Stimulated activated CD4-positive, alpha-beta T cell treated with anti-CD3 and anti-CD28 coated beads, Interleukin-4, amount 100 ng/mL, for 48 hours (primary cell): ENCODE data around the gene PHF21B.
"Not testable (repeated sequence)": the region's sequence is repeated elsewhere in the genome, so short reads cannot be mapped to it uniquely, and the experiment has no call there.

ENCODE experiments used
- DNase-seq, 2 donors: peaks; one replicate each; pipeline ENCODE4 v3.0.0-alpha.2; 2020; ENCODE audit warnings: low read depth in 2 of 2

Gene PHF21B

DNA sequence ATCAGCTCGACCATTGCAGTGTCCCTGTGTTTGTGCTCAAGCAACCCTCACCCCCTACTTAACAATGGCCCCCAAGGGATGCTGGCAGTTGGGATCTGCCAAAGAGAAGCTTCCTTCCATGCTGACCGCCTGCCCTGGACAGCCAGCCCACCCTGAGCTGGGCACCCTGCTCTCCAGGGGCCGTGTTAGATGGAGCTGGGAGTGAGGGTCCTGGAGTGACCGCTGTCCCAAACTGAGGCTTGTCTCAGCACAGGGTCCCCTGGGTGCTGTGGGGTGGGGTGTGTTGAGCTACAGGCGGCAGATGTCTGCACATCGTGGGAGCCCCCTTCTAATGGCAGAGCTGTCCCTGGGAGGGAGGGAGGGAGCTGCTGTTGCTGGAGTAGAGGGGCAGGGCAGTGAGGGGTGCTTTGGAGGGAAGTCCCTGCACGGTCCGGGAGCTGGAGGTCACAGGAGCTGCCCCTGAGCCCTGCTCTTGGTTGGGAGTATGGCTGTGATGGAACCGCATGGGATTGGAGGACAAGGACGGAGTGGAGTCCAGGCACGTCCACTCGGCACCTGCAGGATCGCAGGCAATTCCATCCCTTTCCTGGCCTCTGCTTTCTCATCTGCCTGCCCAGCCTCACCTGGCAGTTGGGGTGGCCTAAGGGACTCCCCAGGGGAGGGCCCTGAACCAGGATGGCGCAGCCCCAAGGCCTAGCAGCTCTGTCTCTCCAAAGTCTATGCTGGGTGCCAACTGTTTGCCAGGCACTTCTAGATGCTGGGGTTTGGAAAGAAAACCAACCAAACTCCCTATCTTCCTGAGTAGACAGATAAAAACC lies 131.1 kb downstream of the PHF21B start:
- DNase-seq = no peak

DNA sequence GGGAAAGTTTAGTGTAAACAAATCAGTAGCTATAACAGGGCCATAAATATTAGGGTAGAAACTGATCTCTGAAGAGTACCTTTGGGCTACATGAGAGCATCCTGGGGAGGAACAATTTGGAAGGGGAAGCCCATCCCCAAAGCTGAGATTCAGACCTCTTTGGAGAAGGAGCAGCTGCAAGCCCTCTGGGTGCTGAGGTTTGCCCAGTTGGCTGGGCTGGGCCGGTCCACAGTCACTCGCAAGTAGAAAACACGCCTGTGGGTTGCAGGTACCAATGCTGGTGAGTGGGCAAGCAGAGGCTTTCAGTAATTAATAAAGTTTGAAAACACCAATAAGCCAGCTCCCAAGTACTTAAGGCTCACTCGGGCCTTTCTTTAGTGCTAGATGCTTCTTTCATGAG lies 132.9 kb downstream of the PHF21B start:
- DNase-seq = no peak

- DNase-seq = no peak
Observed at GRCh38 chr22:44871782-44872181, 138.0 kb downstream of the PHF21B start.

DNA sequence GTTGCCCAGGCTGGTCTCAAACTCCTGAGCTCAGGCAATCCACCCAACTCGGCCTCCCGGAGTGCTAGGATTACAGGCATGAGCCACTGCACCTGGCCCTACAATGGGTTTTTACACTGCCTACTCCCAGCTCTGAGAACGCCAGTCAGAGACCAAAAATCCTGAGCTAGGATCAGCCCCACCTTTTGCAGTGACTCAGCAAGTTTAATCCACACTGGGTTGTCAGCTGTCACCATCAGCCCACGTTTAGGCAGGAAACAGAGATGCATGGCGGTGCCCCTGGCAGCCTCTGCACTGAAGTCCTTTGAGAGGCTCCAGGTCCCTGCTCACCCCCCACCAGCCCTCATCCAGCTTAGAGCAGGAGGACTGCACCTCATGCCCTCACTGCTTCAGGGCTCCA lies 139.8 kb downstream of the PHF21B start:
- DNase-seq = no peak

GRCh38 chr22:44869196-44869595 lies 140.6 kb downstream of the PHF21B start:
- DNase-seq = no peak

DNA sequence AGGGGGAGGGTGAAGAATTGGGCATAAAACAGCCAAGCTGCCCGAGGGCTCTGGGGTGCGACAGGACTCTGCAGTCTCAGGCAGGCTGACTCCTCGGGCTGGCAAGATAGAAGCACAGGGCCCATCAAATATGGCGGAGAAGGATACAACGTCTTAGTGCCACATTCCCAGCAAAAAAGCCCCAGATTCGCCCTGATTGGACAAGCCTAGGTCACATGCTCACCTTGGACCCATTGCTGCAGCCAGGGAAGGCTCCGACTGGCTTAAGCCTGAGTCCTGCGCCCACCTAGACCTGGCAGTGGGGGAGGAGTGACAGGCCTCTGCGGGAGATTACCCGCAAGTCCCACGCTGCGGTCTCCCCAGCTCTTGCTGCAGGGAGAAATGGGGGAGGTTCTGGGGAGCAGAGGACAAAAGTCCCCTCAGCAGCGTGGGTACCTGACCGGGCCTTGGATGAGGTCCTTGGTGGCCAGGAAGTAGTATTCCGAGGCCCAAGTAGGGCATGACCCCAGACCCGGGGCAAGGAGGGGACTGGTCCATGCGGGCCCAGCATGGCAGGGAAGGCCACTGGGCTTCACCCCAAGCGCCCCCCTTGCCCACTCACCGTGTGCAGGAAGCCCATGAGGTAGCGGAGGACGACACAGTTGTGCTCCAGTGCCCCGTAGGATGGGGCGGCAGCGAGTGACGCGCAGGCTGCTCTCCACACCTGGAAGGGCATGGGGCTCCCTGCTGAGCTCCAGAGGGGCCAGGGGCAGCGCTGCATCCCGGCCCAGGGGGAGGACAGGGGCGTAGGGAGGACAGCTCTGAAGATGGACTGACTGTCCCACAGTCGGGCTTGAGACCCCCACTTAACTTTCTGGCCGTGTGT lies 144.4 kb downstream of the PHF21B start:
- no peak for DNase-seq

DNA sequence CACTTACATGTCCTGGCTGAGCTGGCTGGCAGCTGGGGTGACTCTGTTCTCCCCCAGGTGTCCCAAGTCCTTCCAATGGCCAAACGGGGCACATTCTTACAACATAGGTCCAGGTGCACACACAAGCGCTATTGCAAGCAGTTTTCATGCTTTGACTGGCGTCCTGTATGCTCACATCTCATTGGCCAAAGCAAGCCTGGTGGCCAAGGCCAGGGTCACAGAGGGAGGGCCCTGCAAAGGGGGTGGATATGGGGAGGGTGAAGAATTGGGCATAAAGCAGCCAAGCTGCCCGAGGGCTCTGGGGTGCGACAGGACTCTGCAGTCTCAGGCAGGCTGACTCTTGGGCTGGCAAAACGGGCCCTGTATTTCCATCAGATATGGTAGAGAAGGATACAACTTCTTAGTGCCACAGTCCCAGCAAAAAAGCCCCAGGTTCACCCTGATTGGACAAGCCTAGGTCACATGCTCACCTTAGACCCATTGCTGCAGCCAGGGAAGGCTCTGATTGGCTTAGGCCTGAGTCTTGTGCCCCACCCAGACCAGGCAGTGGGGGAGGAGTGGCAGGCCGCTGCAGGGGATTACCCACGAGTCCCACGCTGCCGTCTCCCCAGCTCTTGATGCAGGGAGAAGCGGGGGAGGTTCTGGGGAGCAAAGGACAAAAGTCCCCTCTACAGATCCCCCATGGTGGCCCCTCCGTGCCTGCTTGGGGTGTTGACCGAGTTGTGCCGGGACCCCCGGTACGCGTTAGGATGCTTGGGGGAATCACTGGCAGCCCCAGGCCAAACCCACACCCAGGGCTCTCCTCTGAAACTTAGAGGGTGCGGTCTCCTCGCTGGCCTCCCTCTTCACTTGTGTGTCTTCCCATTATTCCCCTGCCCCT lies 146.6 kb downstream of the PHF21B start:
- DNase-seq = no peak

- no peak for DNase-seq
Observed at GRCh38 chr22:44862281-44862680, 147.5 kb downstream of the PHF21B start.

DNA sequence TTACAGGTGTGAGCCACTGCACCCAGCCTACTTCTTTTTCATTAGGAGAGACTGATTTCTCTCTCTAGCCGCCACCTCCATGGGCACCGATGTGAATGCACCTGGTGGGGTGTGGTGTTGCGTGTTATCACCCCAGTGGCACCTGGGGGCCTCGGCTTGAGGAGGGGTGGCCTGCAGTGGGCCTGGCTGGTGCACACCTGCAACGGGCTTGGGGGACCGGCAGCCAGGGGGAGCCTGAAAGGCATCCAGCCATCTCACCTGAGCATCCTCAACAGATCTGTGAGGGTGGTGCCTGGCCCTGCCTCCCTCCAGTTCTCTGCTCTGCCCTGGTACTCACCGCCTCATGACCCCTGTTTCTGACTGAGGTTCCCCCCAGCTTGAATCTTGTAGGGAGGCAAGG lies 148.6 kb downstream of the PHF21B start:
- DNase-seq = no peak

GRCh38 chr22:44860311-44860710 lies 149.5 kb downstream of the PHF21B start:
- DNase-seq = no peak

DNA sequence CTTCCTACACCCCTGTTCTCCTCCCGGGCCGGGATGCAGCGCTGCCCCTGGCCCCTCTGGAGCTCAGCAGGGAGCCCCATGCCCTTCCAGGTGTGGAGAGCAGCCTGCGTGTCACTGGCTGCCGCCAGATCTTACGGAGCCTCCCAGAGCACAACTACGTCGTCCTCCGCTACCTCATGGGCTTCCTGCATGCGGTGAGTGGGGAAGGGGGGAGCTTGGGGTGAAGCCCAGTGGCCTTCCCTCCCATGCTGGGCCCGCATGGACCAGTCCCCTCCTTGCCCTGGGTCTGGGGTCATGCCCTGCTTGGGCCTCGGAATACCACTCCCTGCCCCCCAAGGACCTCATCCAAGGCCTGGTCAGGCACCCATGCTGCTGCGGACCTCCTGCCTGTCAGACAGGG lies 150.2 kb downstream of the PHF21B start:
- no peak for DNase-seq

DNA sequence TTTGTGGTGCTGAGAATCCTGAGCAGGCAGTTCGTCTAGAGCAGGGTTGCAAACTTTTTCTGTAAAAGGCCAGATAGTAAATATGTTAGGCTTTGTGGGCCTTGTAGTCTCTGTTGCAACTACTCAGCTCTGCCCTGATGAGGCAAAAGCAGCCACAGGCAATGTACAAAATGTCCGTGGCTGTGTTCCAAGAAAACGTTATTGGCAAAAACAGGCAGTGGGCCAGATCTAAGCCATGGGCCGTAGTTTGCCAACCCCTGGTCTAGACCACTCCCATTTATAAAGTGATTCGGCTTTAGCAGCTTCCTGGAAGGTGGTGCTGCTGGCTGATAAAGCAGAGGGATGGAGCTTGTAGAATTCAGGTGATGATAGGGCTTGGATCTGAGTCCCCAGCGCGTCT lies 151.0 kb downstream of the PHF21B start:
- not testable (repeated sequence) for DNase-seq

DNA sequence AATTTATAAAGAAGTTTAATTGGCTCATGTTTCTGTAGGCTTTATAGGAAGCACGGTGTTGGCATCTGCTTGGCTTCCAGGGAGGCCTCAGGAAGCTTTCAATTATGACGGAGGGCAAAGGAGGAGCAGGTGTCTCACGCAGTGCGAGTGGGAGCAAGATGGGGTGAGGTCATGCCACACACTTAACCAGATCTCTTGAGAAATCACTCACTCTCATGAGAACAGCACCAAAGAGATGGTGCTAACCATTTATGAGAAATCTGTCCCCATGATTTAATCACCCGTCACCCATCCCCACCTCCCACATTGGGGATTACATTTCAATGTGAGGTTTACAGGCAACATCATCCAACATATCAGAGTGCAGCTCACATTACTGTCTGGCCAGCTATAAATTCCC lies 153.9 kb downstream of the PHF21B start:
- peak in 1 of 2 donors; percentile 9 for DNase-seq

DNA sequence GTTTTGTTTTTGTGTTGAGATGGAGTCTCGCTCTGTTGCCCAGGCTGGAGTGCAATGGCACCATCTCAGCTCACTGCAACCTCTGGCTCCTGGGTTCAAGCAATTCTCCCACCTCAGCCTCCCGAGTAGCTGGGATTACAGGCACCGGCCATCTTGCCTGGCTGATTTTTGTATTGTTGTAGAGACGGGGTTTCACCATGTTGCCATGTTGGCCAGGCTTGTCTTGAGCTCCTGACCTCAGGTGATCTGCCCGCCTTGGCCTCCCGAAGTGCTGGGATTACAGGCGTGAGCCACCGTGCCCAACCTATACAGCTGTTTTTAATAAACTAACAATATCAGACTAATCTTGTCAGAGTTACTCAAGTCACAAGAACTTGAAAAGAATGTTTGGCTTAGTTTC lies 155.2 kb downstream of the PHF21B start:
- DNase-seq = not testable (repeated sequence)

DNA sequence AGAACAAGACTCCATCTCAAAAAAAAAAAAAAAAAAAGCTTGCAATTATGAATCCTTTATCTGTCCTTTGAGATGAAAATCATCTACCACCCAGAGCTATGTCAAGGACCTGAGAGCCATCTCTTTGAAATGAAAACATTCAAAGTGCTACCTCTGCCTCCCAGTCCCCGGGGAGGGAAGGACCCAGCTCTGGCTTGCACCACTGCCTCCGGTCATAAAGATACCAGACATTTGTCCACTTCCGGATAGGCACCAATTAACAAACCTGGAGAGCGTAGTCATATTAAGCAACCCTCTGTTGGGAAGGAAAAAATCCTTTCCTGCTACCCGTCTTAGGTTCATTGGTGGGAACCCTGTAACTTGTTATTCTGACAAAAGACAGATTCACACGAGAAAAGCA lies 158.9 kb downstream of the PHF21B start:
- DNase-seq = no peak

- DNase-seq = no peak
Observed at GRCh38 chr22:44848791-44849420, 160.9 kb downstream of the PHF21B start.

DNA sequence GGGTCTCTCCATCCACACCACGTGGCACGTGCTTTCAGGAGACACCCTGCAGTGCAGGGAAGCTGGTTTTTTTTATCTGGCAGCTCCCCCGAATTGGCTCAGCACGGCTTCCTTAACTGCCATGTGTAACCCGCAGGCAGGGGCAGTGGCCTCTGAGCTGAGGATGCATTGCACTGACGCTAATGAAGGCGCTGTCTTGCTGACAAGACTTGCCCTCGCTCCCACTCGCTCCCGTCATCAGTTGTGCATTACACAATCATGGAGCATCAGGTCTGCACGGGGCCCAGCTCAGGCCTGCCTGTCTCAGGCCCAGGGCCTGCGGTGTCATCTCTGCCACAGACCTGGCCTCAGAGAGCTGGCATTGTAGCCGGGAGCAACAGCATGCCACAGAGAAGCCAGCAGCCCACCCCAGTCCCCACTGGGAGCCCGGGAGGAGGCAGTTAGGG lies 161.5 kb downstream of the PHF21B start:
- no peak for DNase-seq

DNA sequence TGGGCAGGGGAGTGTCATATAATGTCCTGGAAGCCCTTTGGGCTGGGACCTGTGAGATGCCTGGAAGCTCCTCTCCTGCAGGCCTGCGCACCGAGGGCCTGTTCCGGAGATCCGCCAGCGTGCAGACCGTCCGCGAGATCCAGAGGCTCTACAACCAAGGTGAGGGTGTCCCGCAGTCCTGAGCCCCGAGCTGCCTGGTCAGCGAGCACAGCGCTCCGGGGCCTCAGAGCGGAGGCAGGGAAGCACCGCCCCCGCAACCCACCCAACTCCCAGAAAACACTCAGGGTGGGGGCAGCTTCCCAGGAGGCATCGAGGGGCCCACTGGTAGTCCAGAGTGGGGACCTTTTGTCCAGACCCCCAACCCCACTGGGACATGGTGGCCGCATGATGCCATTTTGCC lies 161.9 kb downstream of the PHF21B start:
- no peak for DNase-seq

DNA sequence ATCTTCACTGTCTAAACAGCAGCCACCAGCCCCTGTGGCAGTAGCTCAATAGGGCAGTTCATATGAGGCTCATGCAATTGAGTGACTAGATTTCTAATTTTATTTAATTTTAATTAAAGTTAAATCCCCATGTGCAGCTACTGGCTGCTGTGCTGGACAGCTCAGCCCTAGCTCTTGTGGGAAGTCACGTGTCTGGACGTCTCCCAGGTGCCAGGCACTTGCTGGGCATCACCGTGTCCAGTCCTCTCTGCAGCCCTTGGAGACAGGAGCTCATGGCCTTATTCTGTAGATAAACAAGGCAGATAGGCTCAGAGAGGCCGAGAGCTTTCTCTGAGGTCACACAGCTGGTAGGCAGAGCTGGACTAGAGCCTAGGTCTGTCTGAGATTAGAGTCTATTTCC lies 162.4 kb downstream of the PHF21B start:
- no peak for DNase-seq

GRCh38 chr22:44846726-44847275 lies 163.0 kb downstream of the PHF21B start:
- DNase-seq = no peak
